Measurements from ENCODE around the gene SPATA6L. TPM values are rescaled to one million over a fixed set of nuclear protein-coding genes. Genes with fewer than 3 reads are reported as not detected.
"Not testable (repeated sequence)": the region's sequence is repeated elsewhere in the genome, so short reads cannot be mapped to it uniquely, and the experiment has no call there.

Gene SPATA6L
- total RNA-seq, 1 donor from 2014 or later: 5.4 TPM

- no peak for DNase-seq (ENCODE audit: low spot score)
Measured at GRCh38 chr9:4677392-4677791, 11.1 kb upstream of the SPATA6L start.

DNA sequence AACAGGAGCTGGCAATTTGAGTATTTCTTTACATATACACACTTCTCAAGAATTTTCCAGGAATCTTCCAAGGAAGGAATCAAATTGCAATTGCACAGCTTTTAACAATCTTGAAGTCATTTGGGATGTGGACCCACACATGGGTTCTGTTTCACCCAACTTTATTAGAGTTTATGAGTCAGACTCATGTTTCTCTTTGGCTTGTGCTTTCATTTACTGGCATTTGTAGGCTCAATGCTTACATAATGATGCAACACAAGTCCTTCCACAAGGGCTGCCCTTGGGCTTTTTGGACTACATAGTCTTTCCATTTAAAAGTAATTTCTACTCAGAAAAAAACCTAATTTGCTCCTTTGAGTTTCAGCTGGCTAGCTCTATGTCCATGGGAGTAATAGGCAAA lies 8.5 kb upstream of the SPATA6L start:
- DNase-seq (ENCODE audit: low spot score): no peak

GRCh38 chr9:4671737-4672136 lies 5.5 kb upstream of the SPATA6L start:
- DNase-seq (ENCODE audit: low spot score): no peak

DNA sequence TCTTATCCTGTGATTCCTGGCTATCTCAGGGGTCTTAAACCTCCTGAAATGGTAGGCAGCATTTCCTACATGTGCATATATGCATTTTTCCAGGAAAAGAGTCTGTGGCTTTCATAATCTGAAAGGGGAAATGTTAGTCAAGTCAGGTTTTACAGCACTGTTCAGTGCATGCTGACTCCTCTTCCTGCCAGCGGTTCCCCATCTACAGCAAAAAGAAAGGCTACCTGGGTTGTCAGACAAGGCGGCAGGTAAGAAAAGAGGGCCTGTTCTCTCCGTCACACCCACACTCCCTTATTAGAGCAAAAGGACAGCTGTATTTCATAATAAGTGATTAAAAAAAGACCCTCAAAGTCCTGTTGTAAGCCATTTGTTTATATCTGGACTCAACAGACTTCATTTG lies 4.3 kb upstream of the SPATA6L start:
- no peak for DNase-seq (ENCODE audit: low spot score)

DNA sequence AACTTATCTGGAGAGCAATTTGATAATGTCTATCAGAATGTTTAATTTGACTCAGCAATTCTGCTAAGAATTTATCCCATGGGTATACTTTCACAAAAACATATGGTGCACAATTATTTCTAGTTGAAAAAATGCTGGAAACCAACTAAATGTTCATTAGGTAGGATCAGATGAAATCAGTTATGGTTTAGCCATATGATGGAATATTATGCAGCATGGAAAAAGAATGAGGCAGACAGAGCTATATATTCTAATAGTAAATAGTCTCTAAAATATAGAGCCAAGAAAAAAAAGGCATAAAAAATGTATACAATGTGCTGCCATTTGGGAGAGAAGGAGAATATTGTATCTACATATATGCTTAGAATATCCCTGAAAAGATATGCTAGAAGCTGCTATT lies 3.6 kb upstream of the SPATA6L start:
- DNase-seq (ENCODE audit: low spot score): no peak

DNA sequence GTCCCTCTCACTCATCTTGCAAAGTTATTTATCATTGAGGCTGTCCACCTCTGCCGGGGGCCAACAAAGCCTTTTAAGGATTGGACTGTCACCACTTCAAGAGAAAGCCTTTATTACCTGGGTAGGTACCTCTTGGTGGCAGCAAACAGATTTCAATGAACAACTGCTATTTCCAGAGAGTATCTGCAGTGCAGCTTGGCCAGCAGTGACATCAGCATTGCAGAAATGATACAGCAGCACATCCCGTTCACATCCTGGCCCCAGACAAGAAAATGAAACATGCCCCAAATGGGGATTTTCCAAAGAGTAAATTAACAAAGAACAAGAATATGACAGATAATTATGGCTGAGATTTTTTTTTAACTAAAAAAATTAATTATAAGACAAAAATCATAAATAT lies 2.3 kb upstream of the SPATA6L start:
- DNase-seq (ENCODE audit: low spot score): no peak

DNA sequence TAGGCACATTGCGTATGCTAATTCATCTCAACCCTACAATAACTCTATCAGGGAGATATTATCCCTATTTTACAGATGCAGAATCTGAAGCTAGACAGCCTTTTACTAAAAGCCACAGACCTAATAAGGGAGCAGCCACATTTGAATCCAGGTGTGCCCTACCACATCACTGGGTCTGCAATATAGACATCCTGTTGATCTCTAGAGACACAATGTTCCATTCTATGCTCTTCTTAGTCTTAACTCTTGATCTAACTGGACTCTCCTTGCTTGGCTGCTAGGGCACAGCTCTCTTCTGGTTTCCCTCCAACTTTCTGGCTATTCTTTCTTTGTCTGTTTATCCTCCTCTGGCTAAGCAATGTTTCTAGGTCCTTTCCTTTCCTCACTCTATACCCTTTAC lies 1.4 kb upstream of the SPATA6L start:
- DNase-seq (ENCODE audit: low spot score): no peak

- DNase-seq (ENCODE audit: low spot score): no peak
Measured at GRCh38 chr9:4665357-4665756, 923 bp downstream of the SPATA6L start.

GRCh38 chr9:4663956-4664355 lies 2.3 kb downstream of the SPATA6L start:
- DNase-seq (ENCODE audit: low spot score): no peak

- no peak for DNase-seq (ENCODE audit: low spot score)
Measured at GRCh38 chr9:4662989-4663792, 3.1 kb downstream of the SPATA6L start.

GRCh38 chr9:4662108-4662988 lies 3.9 kb downstream of the SPATA6L start, which contains the start of gene PLPP6:
Gene PLPP6 (plus strand): TSS chr9:4662294. CDS start chr9:4662376, 82 bp downstream.
- peak; percentile 96 for DNase-seq (ENCODE audit: low spot score)

- no peak for DNase-seq (ENCODE audit: low spot score)
Measured at GRCh38 chr9:4661611-4662010, 4.7 kb downstream of the SPATA6L start.

DNA sequence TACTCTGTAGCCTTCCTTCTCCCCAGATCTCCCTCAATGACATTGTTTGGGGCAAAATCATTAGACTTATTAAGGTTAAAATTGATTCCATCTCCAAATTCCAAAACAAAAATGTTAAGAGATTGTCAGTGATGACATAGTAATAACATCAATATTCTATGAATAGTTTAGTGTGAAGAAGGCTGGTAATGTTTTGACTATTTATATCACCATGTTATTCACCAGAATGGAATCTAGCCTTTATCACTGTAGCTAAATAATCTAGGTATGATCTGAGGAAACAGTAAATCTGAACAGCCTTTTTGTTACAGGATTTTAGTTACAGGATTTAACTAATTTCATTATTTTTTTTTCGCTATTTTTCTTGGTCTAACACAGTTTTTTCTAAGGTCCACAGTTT lies 5.1 kb downstream of the SPATA6L start:
- no peak for DNase-seq (ENCODE audit: low spot score)

DNA sequence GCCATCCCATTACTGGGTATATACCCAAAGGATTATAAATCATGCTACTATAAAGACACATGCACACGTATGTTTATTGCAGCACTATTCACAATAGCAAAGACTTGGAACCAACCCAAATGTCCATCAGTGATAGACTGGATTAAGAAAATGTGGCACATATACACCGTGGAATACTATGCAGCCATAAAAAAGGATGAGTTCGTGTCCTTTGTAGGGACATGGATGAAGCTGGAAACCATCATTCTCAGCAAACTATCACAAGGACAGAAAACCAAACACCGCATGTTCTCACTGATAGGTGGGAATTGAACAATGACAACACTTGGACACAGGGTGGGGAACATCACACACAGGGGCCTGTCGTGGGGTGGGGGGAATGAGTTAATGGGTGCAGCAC lies 5.6 kb downstream of the SPATA6L start:
- DNase-seq (ENCODE audit: low spot score): not testable (repeated sequence)

- DNase-seq (ENCODE audit: low spot score): no peak
Measured at GRCh38 chr9:4657426-4658159, 8.7 kb downstream of the SPATA6L start.

DNA sequence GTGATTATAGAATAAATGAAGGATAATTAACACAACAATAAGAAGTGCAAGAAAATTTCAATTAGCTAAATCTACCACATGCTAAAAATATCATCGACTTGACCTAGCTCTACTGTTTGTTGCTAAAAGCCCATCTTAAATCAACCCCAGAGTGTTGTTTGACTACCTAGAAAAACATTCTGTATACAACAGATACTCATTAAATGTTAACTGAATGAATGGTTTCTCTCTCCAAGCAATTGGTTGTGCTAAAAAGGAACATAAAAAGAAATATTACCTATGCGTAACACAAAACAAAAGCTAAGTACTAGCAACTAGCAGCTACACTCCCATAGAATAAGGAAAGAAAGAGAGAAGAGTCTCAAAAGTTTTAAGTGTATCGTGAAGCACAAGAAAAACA lies 9.7 kb downstream of the SPATA6L start:
- DNase-seq (ENCODE audit: low spot score): no peak

DNA sequence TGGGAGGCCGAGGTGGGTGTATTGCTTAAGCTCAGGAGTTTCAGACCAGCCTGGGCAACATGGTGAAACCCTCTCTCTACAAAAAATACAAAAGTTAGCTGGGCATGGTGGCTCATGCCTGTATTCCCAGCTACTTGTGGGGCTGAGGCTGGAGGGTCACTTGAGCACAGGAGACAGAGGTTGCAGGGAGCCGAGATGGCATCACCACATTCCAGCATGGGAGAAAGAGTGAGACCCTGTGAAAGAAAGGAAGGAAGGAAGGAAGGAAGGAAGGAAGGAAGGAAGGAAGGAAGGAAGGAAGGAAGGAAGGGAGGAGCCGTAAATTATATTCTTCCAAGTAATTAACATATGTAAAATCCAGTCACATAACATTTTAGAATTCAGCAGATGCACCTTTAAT lies 10.1 kb downstream of the SPATA6L start:
- not testable (repeated sequence) for DNase-seq (ENCODE audit: low spot score)

DNA sequence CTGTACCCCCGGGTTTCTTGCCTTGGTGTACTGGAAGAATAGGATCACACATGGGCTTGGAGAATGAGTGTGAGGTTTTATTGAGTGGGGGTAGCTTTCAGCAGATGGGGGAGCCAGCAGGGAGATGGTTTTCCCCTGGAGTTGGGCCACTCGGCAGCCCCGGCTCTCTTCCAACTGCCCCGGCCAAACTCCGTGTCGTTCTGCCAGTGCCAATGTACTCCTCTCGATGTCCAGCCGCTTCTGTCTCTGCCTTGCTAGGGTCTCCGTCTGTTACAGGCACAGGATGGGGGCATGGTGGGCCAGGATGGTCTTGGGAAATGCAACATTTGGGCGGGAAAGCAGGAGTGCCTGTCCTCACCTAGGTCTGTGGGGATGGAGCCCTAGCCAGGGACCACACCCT lies 11.7 kb downstream of the SPATA6L start:
- no peak for DNase-seq (ENCODE audit: low spot score)

GRCh38 chr9:4654084-4654483 lies 12.2 kb downstream of the SPATA6L start:
- DNase-seq (ENCODE audit: low spot score): no peak

DNA sequence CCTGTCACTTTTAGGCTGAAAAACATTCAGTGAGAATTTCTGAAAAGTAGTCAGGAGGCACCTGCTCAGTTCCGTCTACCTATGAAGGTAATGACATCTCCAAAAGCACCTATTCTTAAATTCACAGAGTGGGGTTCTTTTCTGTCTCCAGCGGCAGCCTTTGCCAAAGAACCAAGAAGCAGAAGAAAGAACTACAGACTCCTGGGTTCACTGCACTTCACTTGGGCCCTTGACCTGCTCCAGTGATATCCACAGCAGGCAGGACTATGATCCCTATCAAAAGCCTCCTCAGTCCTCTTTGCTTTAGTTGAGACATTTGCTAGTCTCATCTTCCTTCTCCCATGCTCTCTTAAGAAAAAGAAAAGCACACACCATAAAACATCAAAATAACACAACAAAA lies 23.9 kb downstream of the SPATA6L start:
- DNase-seq (ENCODE audit: low spot score): no peak

GRCh38 chr9:4640027-4640426 lies 26.3 kb downstream of the SPATA6L start:
- DNase-seq (ENCODE audit: low spot score): no peak

DNA sequence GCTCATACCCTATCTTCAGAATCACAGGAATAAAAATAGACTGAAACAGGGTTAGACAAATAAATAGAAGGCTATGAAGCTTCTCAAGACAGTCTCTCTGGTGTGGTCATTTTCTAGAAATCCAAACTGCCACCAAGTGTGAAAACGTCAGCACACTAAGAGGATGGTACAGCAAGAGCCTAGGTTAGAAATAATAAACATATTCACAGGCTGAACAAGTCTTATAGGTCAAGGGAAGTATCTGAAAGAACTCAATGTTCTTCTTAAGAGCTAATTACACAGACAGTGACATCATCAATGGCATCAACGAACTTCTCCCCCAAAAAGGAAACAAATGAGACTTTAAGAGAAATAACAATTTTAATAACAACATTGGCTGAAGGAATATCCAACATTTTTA lies 26.9 kb downstream of the SPATA6L start:
- DNase-seq (ENCODE audit: low spot score): no peak

Data from mesenteric fat pad (tissue), 1 donor.